Testis (tissue), 2 donors: Measurements from ENCODE around the gene TMEM98.

Experiments
- POLR2A ChIP-seq: fragments of 450-650 bp; IDR thresholded peaks from one replicate; pipeline ENCODE4 v1.6.1; 2017; ENCODE audit warnings: antibody characterized with exemption, mild to moderate bottlenecking, moderate library complexity
- TF ChIP-seq, protein P1 (sequence below), 3 experiments: fragments of 450-650 bp in 2 of 3; fragments of 200-600 bp in 1 of 3; sonication (generic) in 1 of 3; IDR thresholded peaks; one replicate each; pipeline ENCODE4 v1.5.1; 2016 to 2019; ENCODE audit warnings: antibody characterized with exemption in 3 of 3, mild to moderate bottlenecking in 2 of 3, moderate library complexity in 1 of 3

DNA sequence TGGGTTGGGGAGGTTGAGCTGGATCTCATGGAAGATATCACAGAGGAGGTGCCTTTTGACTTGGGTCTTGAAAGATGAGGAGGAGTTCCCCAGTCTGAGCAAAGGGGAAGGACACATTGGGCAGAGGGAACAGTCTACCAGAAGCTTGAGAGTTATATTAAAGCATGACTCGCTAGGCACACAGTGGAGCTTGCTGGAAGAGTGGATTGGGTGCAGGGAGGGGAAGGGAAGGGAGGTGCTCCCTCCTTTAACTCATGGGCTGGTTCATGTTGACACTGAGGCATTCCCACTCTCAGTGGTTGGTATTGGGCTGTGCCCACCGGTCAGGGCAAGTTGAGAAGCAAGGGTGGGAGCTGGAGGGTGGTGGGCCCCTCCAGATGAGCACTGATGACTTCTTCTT, 5.9 kb downstream of the TMEM98 start:
- TF ChIP-seq, protein P1, sequence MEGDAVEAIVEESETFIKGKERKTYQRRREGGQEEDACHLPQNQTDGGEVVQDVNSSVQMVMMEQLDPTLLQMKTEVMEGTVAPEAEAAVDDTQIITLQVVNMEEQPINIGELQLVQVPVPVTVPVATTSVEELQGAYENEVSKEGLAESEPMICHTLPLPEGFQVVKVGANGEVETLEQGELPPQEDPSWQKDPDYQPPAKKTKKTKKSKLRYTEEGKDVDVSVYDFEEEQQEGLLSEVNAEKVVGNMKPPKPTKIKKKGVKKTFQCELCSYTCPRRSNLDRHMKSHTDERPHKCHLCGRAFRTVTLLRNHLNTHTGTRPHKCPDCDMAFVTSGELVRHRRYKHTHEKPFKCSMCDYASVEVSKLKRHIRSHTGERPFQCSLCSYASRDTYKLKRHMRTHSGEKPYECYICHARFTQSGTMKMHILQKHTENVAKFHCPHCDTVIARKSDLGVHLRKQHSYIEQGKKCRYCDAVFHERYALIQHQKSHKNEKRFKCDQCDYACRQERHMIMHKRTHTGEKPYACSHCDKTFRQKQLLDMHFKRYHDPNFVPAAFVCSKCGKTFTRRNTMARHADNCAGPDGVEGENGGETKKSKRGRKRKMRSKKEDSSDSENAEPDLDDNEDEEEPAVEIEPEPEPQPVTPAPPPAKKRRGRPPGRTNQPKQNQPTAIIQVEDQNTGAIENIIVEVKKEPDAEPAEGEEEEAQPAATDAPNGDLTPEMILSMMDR (IDR thresholded peaks at IDR 0.05): no peak
- no peak for TF ChIP-seq POLR2A
